Spleen (tissue), 7 donors: ENCODE data around the gene DYRK1B.

Source experiments
- CTCF ChIP-seq, 11 experiments: fragments of 200-600 bp in 7 of 11; fragments of 450-650 bp in 4 of 11; sonication (generic) in 4 of 11; IDR thresholded peaks in 8 of 11; conservative IDR thresholded peaks in 3 of 11; 1 replicate in 7 of 11; 2 replicates in 4 of 11; pipeline versions ENCODE4 v1.4.0 to v1.8.0; 2016 to 2021; ENCODE audit warnings: antibody characterized with exemption in 11 of 11, inconsistent platforms in 4 of 11, mild to moderate bottlenecking in 1 of 11
- POLR2A ChIP-seq, 3 donors: fragments of 450-650 bp; IDR thresholded peaks; one replicate each; pipeline ENCODE4 v1.5.1; 2017; ENCODE audit warnings: antibody characterized with exemption in 3 of 3, mild to moderate bottlenecking in 1 of 3
- POLR2AphosphoS5 ChIP-seq, 3 donors: sonication (generic); formaldehyde crosslinking; IDR thresholded peaks; one replicate each; pipeline ENCODE4 v1.5.1; 2017; ENCODE audit warnings: antibody characterized with exemption in 3 of 3
- donor health status: DM: no; HTN: no; CAD: no; lungs with moderate emphysema.
- donor health status: DM: no; HTN: no; CAD: no.
- donor health status: DM: no; HTN: no; CAD: no.

- TF ChIP-seq CTCF (IDR thresholded peaks at IDR 0.05 in 8 of 11, conservative IDR thresholded peaks at IDR 0.05 in 3 of 11): no peak
- no peak for TF ChIP-seq POLR2A (IDR thresholded peaks at IDR 0.05)
- TF ChIP-seq POLR2AphosphoS5 (IDR thresholded peaks at IDR 0.05): no peak
These were observed 44.4 kb upstream of the DYRK1B start for GRCh38 chr19:39878398-39878797.
